K562 (cell line): ENCODE results near the gene IP6K1. TPM values are rescaled to one million over a fixed set of nuclear protein-coding genes. Genes with fewer than 3 reads are reported as not detected.
A peak's percentile ranks its signal among the peaks of the same experiment; 100 is the strongest.

Experiments
- BCL6 ChIP-seq: fragments of 250-450 bp; sonication (Bioruptor Pico); IDR thresholded peaks from 2 replicates; pipeline ENCODE4 v1.4.0; 2020
- CHCHD3 ChIP-seq: fragments of 250-450 bp; sonication (Bioruptor Pico); IDR thresholded peaks from 2 replicates; pipeline ENCODE4 v2.1.2; 2022; ENCODE audit warnings: mild to moderate bottlenecking
- CREB5 ChIP-seq: fragments of 250-450 bp; sonication (Bioruptor Pico); IDR thresholded peaks from 2 replicates; pipeline ENCODE4 v1.5.0; 2020; ENCODE audit warnings: mild to moderate bottlenecking
- CTBP1 ChIP-seq: fragments of 450-650 bp; IDR thresholded peaks from 2 replicates; pipeline ENCODE4 v1.6.1; 2016; ENCODE audit warnings: borderline replicate concordance
- EGR1 ChIP-seq: fragments of 450-650 bp; conservative IDR thresholded peaks from 2 replicates; pipeline ENCODE4 v1.6.1; 2017; ENCODE audit warnings: mild to moderate bottlenecking
- ETS2 ChIP-seq: IDR thresholded peaks from 2 replicates; pipeline ENCODE4 v1.6.1; 2016; ENCODE audit warnings: borderline replicate concordance, missing genetic modification characterization, mild to moderate bottlenecking, moderate library complexity, missing compliant biosample characterization; ENCODE audit not compliant: poor library complexity, severe bottlenecking
- ETV5 ChIP-seq: sonication (generic); formaldehyde crosslinking; IDR thresholded peaks from 2 replicates; pipeline ENCODE4 v1.4.0; 2020; ENCODE audit warnings: low read depth, mild to moderate bottlenecking, missing genetic modification reagents
- GTF2F1 ChIP-seq: IDR thresholded peaks from 2 replicates; pipeline ENCODE4 v1.6.1; 2011; ENCODE audit warnings: low read depth, low read length, improper control_type of control experiment
- HDAC1 ChIP-seq, 2 experiments: fragments of 450-650 bp; IDR thresholded peaks; 2 replicates each; pipeline ENCODE4 v1.6.1; 2016 to 2017; ENCODE audit warnings: inconsistent platforms in 1 of 2, mild to moderate bottlenecking in 1 of 2, moderate library complexity in 1 of 2
- HDAC8 ChIP-seq: fragments of 450-650 bp; IDR thresholded peaks from 2 replicates; pipeline ENCODE4 v1.6.1; 2016; ENCODE audit warnings: mild to moderate bottlenecking, missing genetic modification characterization, moderate library complexity, missing compliant biosample characterization
- HEY1 ChIP-seq: fragments of 250-450 bp; sonication (Bioruptor Pico); IDR thresholded peaks from 2 replicates; pipeline ENCODE4 v1.5.0; 2020; ENCODE audit warnings: mild to moderate bottlenecking, moderate library complexity, borderline replicate concordance
- KDM1A ChIP-seq, 2 experiments: fragments of 450-650 bp; IDR thresholded peaks; 2 replicates each; pipeline ENCODE4 v1.6.1; 2016; ENCODE audit warnings: mild to moderate bottlenecking in 2 of 2
- KLF1 ChIP-seq: fragments of 450-650 bp; IDR thresholded peaks from 2 replicates; pipeline ENCODE4 v1.6.1; 2016; ENCODE audit warnings: missing genetic modification characterization, missing compliant biosample characterization
- MLX ChIP-seq, 2 experiments: fragments of 450-650 bp in 1 of 2; sonication (generic) in 1 of 2; formaldehyde crosslinking; conservative IDR thresholded peaks; 2 replicates each; pipeline versions ENCODE4 v1.4.0 to v1.8.1; 2020 to 2022; ENCODE audit warnings: mild to moderate bottlenecking in 1 of 2, missing genetic modification reagents in 1 of 2
- MYC ChIP-seq, 2 experiments: fragments of 250-450 bp in 1 of 2; sonication (Bioruptor Pico) in 1 of 2; IDR thresholded peaks; 2 replicates each; pipeline versions ENCODE4 v1.5.1 to v1.6.1; 2012 to 2021; ENCODE audit warnings: low read depth in 2 of 2, borderline replicate concordance in 1 of 2, improper control_type of control experiment in 1 of 2, low read length in 1 of 2, mild to moderate bottlenecking in 1 of 2, moderate library complexity in 1 of 2
- NFIC ChIP-seq: fragments of 450-650 bp; IDR thresholded peaks from 2 replicates; pipeline ENCODE4 v1.6.1; 2017; ENCODE audit warnings: mild to moderate bottlenecking, inconsistent platforms
- PML ChIP-seq: IDR thresholded peaks from 2 replicates; pipeline ENCODE4 v1.6.1; 2012; ENCODE audit warnings: low read length, inconsistent platforms
- SMARCB1 ChIP-seq: IDR thresholded peaks from 2 replicates; pipeline ENCODE4 v1.6.1; 2011; ENCODE audit warnings: improper control_type of control experiment, low read depth; ENCODE audit not compliant: insufficient read length
- TEAD2 ChIP-seq: fragments of 450-650 bp; IDR thresholded peaks from 2 replicates; pipeline ENCODE4 v1.6.1; 2016; ENCODE audit warnings: missing genetic modification characterization, control low read depth, missing compliant biosample characterization
- ZBTB9 ChIP-seq: fragments of 450-650 bp; formaldehyde crosslinking; IDR thresholded peaks from 2 replicates; pipeline ENCODE4 v1.4.0; 2020; ENCODE audit warnings: mild to moderate bottlenecking, moderate library complexity
- ZC3H11A ChIP-seq: IDR thresholded peaks from 2 replicates; pipeline ENCODE4 v1.6.1; 2012; ENCODE audit warnings: low read depth, low read length, improper control_type of control experiment
- ZHX1 ChIP-seq: fragments of 150-350 bp; conservative IDR thresholded peaks from 2 replicates; pipeline ENCODE4 v1.6.1; 2014; ENCODE audit warnings: low read length
- ZNF717 ChIP-seq: fragments of 250-450 bp; sonication (Bioruptor Pico); IDR thresholded peaks from 2 replicates; pipeline ENCODE4 v1.5.0; 2021
- ZNF780A ChIP-seq: fragments of 250-450 bp; sonication (Bioruptor Pico); IDR thresholded peaks from 2 replicates; pipeline ENCODE4 v1.5.0; 2021; ENCODE audit warnings: mild to moderate bottlenecking
- polyA plus RNA-seq, 8 experiments: library from polyadenylated mRNA; depleted of rRNA in 4 of 8; stranded (reverse) in 5 of 8; unstranded in 3 of 8; fragments of >200 nt; fragmentation: Nextera tagmentation in 2 of 8; fragmentation: Illumina TruSeq in 1 of 8; extraction: Ambion mirVana in 2 of 8; extraction: Trizol in 1 of 8; gene quantifications; 2 replicates each; pipeline versions ENCODE4 v1.2.1 to v1.2.3, GENCODE V29; 2011 to 2014; ENCODE audit warnings: inconsistent platforms in 1 of 8, missing spikeins in 1 of 8
- total RNA-seq, 7 experiments: library from RNA; depleted of rRNA in 6 of 7; stranded (reverse); fragments of >200 nt in 6 of 7; fragmentation: Illumina TruSeq in 2 of 7; extraction: Trizol in 2 of 7; gene quantifications; 2 replicates each; pipeline versions ENCODE4 v1.2.1 to v1.2.3, GENCODE V29; 2011 to 2021; ENCODE audit warnings: low replicate concordance in 1 of 7

IP6K1 gene
- total and polyA plus RNA-seq, 9 of the 15 experiments (the other 6 are each of a cell fraction or from before 2014, with no cell fraction given): 0.46 to 29.2 (median 13.1) TPM

GRCh38 chr3:49803465-49804140 is 17.3 kb upstream of the IP6K1 start (continued):
- no peak for TF ChIP-seq ZHX1
- 0 out of 2 replicates have a peak, but pooled peaks have one; percentile 3 for TF ChIP-seq PML
- TF ChIP-seq MYC (IDR thresholded peaks at IDR 0.05; ENCODE audit: low read depth, low read length): peak; percentile 60
- TF ChIP-seq MYC (CRISPR knock-in tag; IDR thresholded peaks at IDR 0.05; ENCODE audit: borderline replicate concordance, low read depth): no peak
- TF ChIP-seq ZBTB9 (CRISPR knock-in tag): no peak
- TF ChIP-seq CREB5 (CRISPR knock-in tag): no peak
- no peak for TF ChIP-seq KDM1A (IDR thresholded peaks at IDR 0.05)
- TF ChIP-seq CHCHD3 (CRISPR knock-in tag): no peak
- TF ChIP-seq ZC3H11A: no peak
- TF ChIP-seq KLF1 (tag): no peak
- peak; percentile 15; the same call in 1 of the 2 replicates for TF ChIP-seq NFIC
- TF ChIP-seq GTF2F1: no peak
- TF ChIP-seq SMARCB1: no peak
- TF ChIP-seq TEAD2 (tag): no peak
- peak in 1 of 2 experiments; percentile 65; a peak in 2 of 4 replicates for TF ChIP-seq HDAC1 (IDR thresholded peaks at IDR 0.05)
- no peak for TF ChIP-seq BCL6 (CRISPR knock-in tag)
- no peak for TF ChIP-seq HEY1 (CRISPR knock-in tag)
- TF ChIP-seq HDAC8 (tag): no peak
- no peak for TF ChIP-seq MLX (CRISPR knock-in tag; conservative IDR thresholded peaks at IDR 0.05)
- no peak for TF ChIP-seq ETV5 (CRISPR knock-in tag)
- TF ChIP-seq ZNF717 (CRISPR knock-in tag): no peak
- TF ChIP-seq ETS2 (tag): no peak
- peak; percentile 19; the same call in 1 of the 2 replicates for TF ChIP-seq EGR1
- no peak for TF ChIP-seq ZNF780A (CRISPR knock-in tag)
- TF ChIP-seq CTBP1: no peak
